K562 (cell line): ENCODE measurements around the gene HDLBP. TPM values are rescaled to one million over a fixed set of nuclear protein-coding genes. Genes with fewer than 3 reads are reported as not detected.
A peak's percentile ranks its signal among the peaks of the same experiment; 100 is the strongest.

ENCODE experiments used
- ATAC-seq: fragments of 200-7000 bp; cut with Tn5 transposase; 3 replicates; pipeline ENCODE4 v1.9.1; 2020; ENCODE audit warnings: moderate library complexity
- BruUV-seq: library from RNA; stranded (reverse); fragments of 400-500 nt; replicated peaks from 2 replicates; lab custom pipeline; 2021; lab: Mats Ljungman, UMichigan
- CTCF ChIA-PET: fragments of 300-600 bp; formaldehyde crosslinking; extraction: SDS; loops from one replicate; lab custom pipeline; 2021; ENCODE audit warnings: low intra/inter-chr PET ratio; lab: Yijun Ruan, JAX
- POLR2A ChIA-PET: fragments of 300-600, 350-650 bp; sonication (Branson Sonifier 250); formaldehyde crosslinking; extraction: SDS; loops from one replicate; lab custom pipeline; 2021; ENCODE audit warnings: antibody characterized with exemption, inconsistent platforms; lab: Yijun Ruan, JAX
- DNase-seq, 4 experiments: peaks; one replicate each; pipeline versions ENCODE4 v3.0.0 to v3.0.0-alpha.2; 2011 to 2018; ENCODE audit warnings: low spot score in 3 of 4, mixed read lengths in 3 of 4; ENCODE audit errors: extremely low read depth in 1 of 4
- FAIRE-seq: peaks from 2 replicates; lab custom pipeline; 2011; peaks lifted over from hg19 to GRCh38; lab: Jason Lieb, UNC
- H2AFZ ChIP-seq: 2 replicates; pipeline ENCODE4 v1.6.0; 2011; ENCODE audit warnings: low read depth, low read length, control low read depth, inconsistent platforms
- H3K27ac ChIP-seq: fragments of 200-600 bp; 3 replicates; pipeline ENCODE4 v1.8.0; 2011; ENCODE audit warnings: low read depth, mild to moderate bottlenecking, control low read depth, inconsistent platforms, low read length, moderate library complexity, mixed read lengths; ENCODE audit errors: extremely low read depth
- H3K27me3 ChIP-seq, 2 experiments: fragments of 300-600 bp in 1 of 2; 2 replicates in 1 of 2; 3 replicates in 1 of 2; pipeline versions ENCODE4 v1.6.0 to v1.8.0; 2011; ENCODE audit warnings: inconsistent platforms in 2 of 2, low read length in 2 of 2, mild to moderate bottlenecking in 1 of 2, mixed read lengths in 1 of 2, moderate library complexity in 1 of 2; ENCODE audit not compliant: control insufficient read depth in 2 of 2, insufficient read depth in 2 of 2
- H3K36me3 ChIP-seq: fragments of 300-600 bp; 3 replicates; pipeline ENCODE4 v1.8.0; 2011; ENCODE audit warnings: mild to moderate bottlenecking, low read length, inconsistent platforms; ENCODE audit not compliant: control insufficient read depth, insufficient read depth
- H3K4me1 ChIP-seq, 2 experiments: fragments of 200-600 bp in 1 of 2; replicated peaks in 1 of 2; 2 replicates in 1 of 2; 3 replicates in 1 of 2; pipeline versions ENCODE4 v1.5.1 to v1.8.0; 2011; ENCODE audit warnings: inconsistent platforms in 2 of 2, low read length in 2 of 2, mild to moderate bottlenecking in 1 of 2, mixed read lengths in 1 of 2, moderate library complexity in 1 of 2; ENCODE audit not compliant: control insufficient read depth in 2 of 2, insufficient read depth in 2 of 2
- H3K4me2 ChIP-seq: 2 replicates; pipeline ENCODE4 v1.6.1; 2011; ENCODE audit warnings: low read length, control low read depth, inconsistent platforms, mixed read lengths; ENCODE audit not compliant: insufficient read depth
- H3K4me3 ChIP-seq: fragments of 200-600 bp; sonication (generic), shearing (Covaris generic); 2 replicates; pipeline ENCODE4 v1.5.1; 2016; ENCODE audit warnings: control low read depth, inconsistent platforms
- H3K79me2 ChIP-seq: fragments of 200-600 bp; 3 replicates; pipeline ENCODE4 v1.8.0; 2011; ENCODE audit warnings: low read length, inconsistent platforms; ENCODE audit not compliant: control insufficient read depth, insufficient read depth
- H3K9ac ChIP-seq, 2 experiments: 2 replicates each; pipeline versions ENCODE4 v1.6.0 to v1.6.1; 2011; ENCODE audit warnings: low read depth in 2 of 2, low read length in 2 of 2, control low read depth in 1 of 2, inconsistent platforms in 1 of 2, mild to moderate bottlenecking in 1 of 2, mixed read lengths in 1 of 2; ENCODE audit not compliant: insufficient read depth in 1 of 2
- H3K9me1 ChIP-seq: one replicate; pipeline ENCODE4 v1.6.0; 2011; ENCODE audit warnings: inconsistent platforms, mild to moderate bottlenecking, low read length, moderate library complexity; ENCODE audit not compliant: control insufficient read depth, insufficient read depth
- H3K9me3 ChIP-seq: replicated peaks from 2 replicates; pipeline ENCODE4 v1.5.1; 2011; ENCODE audit warnings: low read depth, low read length, inconsistent platforms; ENCODE audit not compliant: control insufficient read depth, insufficient read depth
- H4K20me1 ChIP-seq: replicated peaks from 2 replicates; pipeline ENCODE4 v1.6.1; 2011; ENCODE audit warnings: low read length, inconsistent platforms, mixed read lengths; ENCODE audit not compliant: control insufficient read depth, insufficient read depth
- ATF7 ChIP-seq: fragments of 450-650 bp; IDR thresholded peaks from 2 replicates; pipeline ENCODE4 v1.7.1; 2014; ENCODE audit warnings: mild to moderate bottlenecking, moderate library complexity
- CEBPB ChIP-seq: fragments of 450-650 bp; IDR thresholded peaks from 2 replicates; pipeline ENCODE4 v1.6.1; 2016; ENCODE audit warnings: missing genetic modification characterization, missing compliant biosample characterization
- L3MBTL2 ChIP-seq: fragments of 450-650 bp; IDR thresholded peaks from 2 replicates; pipeline ENCODE4 v1.6.1; 2016; ENCODE audit warnings: mild to moderate bottlenecking, moderate library complexity
- MTA3 ChIP-seq: fragments of 450-650 bp; formaldehyde crosslinking; IDR thresholded peaks from 2 replicates; pipeline ENCODE4 v1.6.1; 2017; ENCODE audit warnings: mild to moderate bottlenecking, borderline replicate concordance
- NFYB ChIP-seq: IDR thresholded peaks from 2 replicates; pipeline ENCODE4 v1.6.1; 2011; ENCODE audit warnings: mild to moderate bottlenecking, moderate library complexity; ENCODE audit not compliant: insufficient read length; ENCODE audit errors: extremely low read depth
- NR2C1 ChIP-seq, 2 experiments: fragments of 450-650 bp; IDR thresholded peaks; 2 replicates each; pipeline ENCODE4 v1.6.1; 2017; ENCODE audit warnings: mild to moderate bottlenecking in 2 of 2, antibody characterized with exemption in 1 of 2, inconsistent platforms in 1 of 2, missing compliant biosample characterization in 1 of 2, missing genetic modification characterization in 1 of 2
- SP2 ChIP-seq: IDR thresholded peaks from 2 replicates; pipeline ENCODE4 v1.6.1; 2011; ENCODE audit warnings: mild to moderate bottlenecking, low read depth, low read length, moderate library complexity; ENCODE audit not compliant: poor library complexity, severe bottlenecking; ENCODE audit errors: extremely low read depth
- ZNF592 ChIP-seq: fragments of 450-650 bp; IDR thresholded peaks from 2 replicates; pipeline ENCODE4 v1.6.1; 2017; ENCODE audit warnings: antibody characterized with exemption, mild to moderate bottlenecking
- WGBS: fragments of 100-300 bp; shearing (Covaris generic); methylation state at CpG from one replicate; pipeline ENCODE4 v1.1.6; 2016; ENCODE audit warnings: low coverage, mixed read lengths; ENCODE audit not compliant: insufficient coverage; ENCODE audit errors: missing lambda C conversion rate; 5-methylcytosine and 5-hydroxymethylcytosine counted together
- in situ Hi-C: fragments of 300-500 bp; cut with MboI; formaldehyde crosslinking; loops from 4 replicates; pipeline ENCODE4 v1.15.0; 2018; ENCODE audit warnings: inconsistent platforms, mixed read lengths
- intact Hi-C: fragments of 100-400 bp; cut with micrococcal nuclease; formaldehyde crosslinking; loops from 2 replicates; pipeline ENCODE4 v1.14.2; 2022
- polyA plus RNA-seq, 8 experiments: library from polyadenylated mRNA; depleted of rRNA in 4 of 8; stranded (reverse) in 5 of 8; unstranded in 3 of 8; fragments of >200 nt; fragmentation: Nextera tagmentation in 2 of 8; fragmentation: Illumina TruSeq in 1 of 8; extraction: Ambion mirVana in 2 of 8; extraction: Trizol in 1 of 8; gene quantifications; 2 replicates each; pipeline versions ENCODE4 v1.2.1 to v1.2.3, GENCODE V29; 2011 to 2014; ENCODE audit warnings: inconsistent platforms in 1 of 8, missing spikeins in 1 of 8
- total RNA-seq, 7 experiments: library from RNA; depleted of rRNA in 6 of 7; stranded (reverse); fragments of >200 nt in 6 of 7; fragmentation: Illumina TruSeq in 2 of 7; extraction: Trizol in 2 of 7; gene quantifications; 2 replicates each; pipeline versions ENCODE4 v1.2.1 to v1.2.3, GENCODE V29; 2011 to 2021; ENCODE audit warnings: low replicate concordance in 1 of 7

The HDLBP gene
- total and polyA plus RNA-seq, 9 of the 15 experiments (the other 6 are each of a cell fraction or from before 2014, with no cell fraction given), result 24.4 to 378 (median 146) TPM

DNA sequence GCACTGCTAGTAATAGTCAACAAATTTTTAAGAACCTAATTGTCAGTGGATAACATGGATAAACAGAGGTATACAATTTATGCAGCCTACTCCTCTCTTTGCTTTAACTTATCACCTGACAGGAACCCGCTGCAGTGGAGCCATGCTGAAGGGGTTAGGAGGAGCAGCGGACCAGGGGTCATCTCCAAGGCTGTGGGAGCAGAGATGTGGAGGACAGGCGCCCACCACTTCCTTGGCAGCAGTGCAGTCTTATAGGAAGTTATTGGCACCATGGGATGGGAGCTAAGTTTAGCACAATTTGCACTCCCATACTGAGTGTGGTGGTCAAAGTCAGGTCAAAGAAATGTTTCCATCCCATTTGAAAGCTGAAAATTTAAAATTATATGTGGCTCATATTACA, 35.6 kb downstream of the HDLBP start:
- Histone ChIP-seq H3K36me3 (0 out of 3 replicates have a peak, but pooled peaks cover 5% of the 10 kb centered on the region), H3K27ac (peak overlapping the region; percentile 53; the same call in 2 of the 3 replicates), H3K27me3 (no peaks in the 10 kb centered on the region), H3K9me3 (no peaks in the 10 kb centered on the region), H3K79me2 (peaks cover 94% of the 10 kb centered on the region), H2AFZ (peak overlapping the region; percentile 44; the same call in 1 of the 2 replicates), H3K4me1 (peaks cover 4 to 24% of the 10 kb centered on the region in 2 experiments; a peak in 3 of 5 replicates), H3K9me1 (no peaks in the 10 kb centered on the region), H3K9ac (peak overlapping the region; percentile 41 to 69; a peak in 3 of 4 replicates), H3K4me3 (no peak overlapping the region), H3K4me2 (peak overlapping the region; percentile 59; the same call in 1 of the 2 replicates), H4K20me1 (peaks cover 4% of the 10 kb centered on the region; the same call in 1 of the 2 replicates)
- intact Hi-C loops (loop anchor here (5.0 kb wide), 1 partner anchor 37 kb away; the partner anchor contains the start of genes HDLBP and SEPTIN2), in situ Hi-C loops (no loop called here)
- TF ChIP-seq ATF7 (peak; percentile 32; the same call in 1 of the 2 replicates), ZNF592 (0 out of 2 replicates have a peak, but pooled peaks have one; percentile 41), L3MBTL2 (0 out of 2 replicates have a peak, but pooled peaks have one; percentile 36), CEBPB (tag) (peak; percentile 21; the same call in 1 of the 2 replicates), SP2 (no peak), MTA3 (0 out of 2 replicates have a peak, but pooled peaks have one; percentile 9), NFYB (no peak), NR2C1 (IDR thresholded peaks at IDR 0.05) (no peak), NR2C1 (tag; IDR thresholded peaks at IDR 0.05) (0 out of 2 replicates have a peak, but pooled peaks have one; percentile 5)
- CTCF ChIA-PET, result no interaction called here
- DNase-seq (no peak), FAIRE-seq (no peak), ATAC-seq (peak; percentile 65)
- no TSS peak for BruUV-seq
- 56% methylated on average over 3 of the region's 3 CpGs for WGBS
- POLR2A ChIA-PET, result interaction anchor here (1.5 kb wide), 1 partner anchor 10 kb away, joined by 5 read pairs; no protein-coding TSS in a partner anchor
